Natural killer cell (primary cell): ENCODE measurements around the gene BHLHE40. TPM values are rescaled to one million over a fixed set of nuclear protein-coding genes. Genes with fewer than 3 reads are reported as not detected.

Experiments used
- total RNA-seq, 4 donors: library from RNA; stranded (reverse); fragments of 120-200 nt in 1 of 4; gene quantifications; one replicate each; pipeline versions ENCODE4 v1.2.3 to v1.2.4, GENCODE V29; 2013 to 2022

Gene BHLHE40
- total RNA-seq, 3 donors from 2014 or later (not counting 1 experiment from before 2014, with no cell fraction given): 512 to 725 (median 719) TPM

Other genes with a start within 250 kb of the BHLHE40 start
- 10 to 100 TPM; 43.3 to 52.7 (median 48.9) TPM for gene ARL8B, start 142.9 kb downstream of the BHLHE40 start, total RNA-seq
- gene EDEM1, start 208.3 kb downstream of the BHLHE40 start, total RNA-seq: 10 to 100 TPM; 55.3 to 64.2 (median 59.9) TPM